Activated CD8-positive, alpha-beta T cell treated with anti-CD3 and anti-CD28 coated beads for 36 hours (primary cell): ENCODE results near the gene ASIC1. TPM values are rescaled to one million over a fixed set of nuclear protein-coding genes. Genes with fewer than 3 reads are reported as not detected.

ENCODE experiments used
- ATAC-seq: fragments of 200-7000 bp; cut with Tn5 transposase; one replicate; pipeline ENCODE4 v1.10.0; 2021; ENCODE audit warnings: mild to moderate bottlenecking, moderate library complexity
- CTCF ChIA-PET: fragments of 350-600 bp; sonication (Branson Sonifier 250); formaldehyde crosslinking; loops from one replicate; lab custom pipeline; 2021; ENCODE audit warnings: antibody characterized with exemption; lab: Charles Lee
- POLR2A ChIA-PET: fragments of 350-600 bp; sonication (Branson Sonifier 250); formaldehyde crosslinking; loops from one replicate; lab custom pipeline; 2021; ENCODE audit warnings: antibody characterized with exemption; lab: Charles Lee
- DNase-seq: peaks from one replicate; pipeline ENCODE4 v3.0.0-alpha.2; 2020
- H3K27ac Mint-ChIP-seq: one replicate; pipeline ENCODE4 v1.8.0; 2021; ENCODE audit warnings: mild to moderate bottlenecking, mixed read lengths
- H3K27me3 Mint-ChIP-seq: one replicate; pipeline ENCODE4 v1.8.0; 2021; ENCODE audit warnings: mixed read lengths
- H3K36me3 Mint-ChIP-seq: one replicate; pipeline ENCODE4 v1.8.0; 2021; ENCODE audit warnings: low read depth, mixed read lengths
- H3K4me1 Mint-ChIP-seq: one replicate; pipeline ENCODE4 v1.8.0; 2021; ENCODE audit warnings: low read depth, mixed read lengths
- H3K4me3 Mint-ChIP-seq: one replicate; pipeline ENCODE4 v1.8.0; 2021; ENCODE audit warnings: mild to moderate bottlenecking, moderate library complexity, mixed read lengths
- H3K9me3 Mint-ChIP-seq: one replicate; pipeline ENCODE4 v1.8.0; 2021; ENCODE audit warnings: mixed read lengths
- intact Hi-C: fragments of 100-400 bp; cut with micrococcal nuclease; formaldehyde crosslinking; loops from one replicate; pipeline ENCODE4 v1.10.0; 2022
- total RNA-seq, 2 experiments: library from RNA; stranded (reverse); gene quantifications; one replicate each; pipeline ENCODE4 v1.2.3, GENCODE V29; 2021
- TF ChIP-seq, protein P1 (sequence below): fragments of 200-600 bp; IDR thresholded peaks from one replicate; pipeline ENCODE4 v1.8.0; 2022; ENCODE audit warnings: antibody characterized with exemption, mild to moderate bottlenecking

Gene ASIC1
- total RNA-seq, 2 experiments from 2014 or later: 14.3 to 17.3 TPM

DNA sequence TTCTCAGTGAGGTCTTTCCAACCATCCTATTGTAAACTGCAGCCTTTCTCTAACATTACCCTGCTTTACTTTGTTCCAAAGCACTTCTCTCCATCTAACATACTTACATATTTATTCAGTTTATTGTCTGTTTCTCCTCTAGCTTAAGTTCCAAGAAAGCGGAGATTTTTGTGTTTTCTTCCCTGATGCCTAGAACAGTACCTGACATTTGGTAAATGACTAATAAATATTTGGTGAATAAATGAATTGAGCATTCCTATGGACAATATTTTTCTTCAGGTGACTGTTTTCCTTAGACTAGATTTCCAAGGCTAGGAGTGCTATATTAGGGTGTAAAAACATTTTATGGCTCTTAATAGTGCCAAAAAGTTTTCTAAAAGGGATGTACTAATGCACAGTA, 34.5 kb upstream of the ASIC1 start:
- no peak for DNase-seq
- no peak overlapping the region for H3K4me3 Mint-ChIP-seq
- H3K27me3 Mint-ChIP-seq: no peaks in the 10 kb centered on the region
- peaks cover 26% of the 10 kb centered on the region for H3K36me3 Mint-ChIP-seq
- H3K4me1 Mint-ChIP-seq: peaks cover 22% of the 10 kb centered on the region
- ChIA-PET POLR2A (no interaction called here), CTCF (interaction anchor here (4.3 kb wide), 1 partner anchor 16 kb away, joined by 22 read pairs; no protein-coding TSS in a partner anchor)
- TF ChIP-seq, protein P1, sequence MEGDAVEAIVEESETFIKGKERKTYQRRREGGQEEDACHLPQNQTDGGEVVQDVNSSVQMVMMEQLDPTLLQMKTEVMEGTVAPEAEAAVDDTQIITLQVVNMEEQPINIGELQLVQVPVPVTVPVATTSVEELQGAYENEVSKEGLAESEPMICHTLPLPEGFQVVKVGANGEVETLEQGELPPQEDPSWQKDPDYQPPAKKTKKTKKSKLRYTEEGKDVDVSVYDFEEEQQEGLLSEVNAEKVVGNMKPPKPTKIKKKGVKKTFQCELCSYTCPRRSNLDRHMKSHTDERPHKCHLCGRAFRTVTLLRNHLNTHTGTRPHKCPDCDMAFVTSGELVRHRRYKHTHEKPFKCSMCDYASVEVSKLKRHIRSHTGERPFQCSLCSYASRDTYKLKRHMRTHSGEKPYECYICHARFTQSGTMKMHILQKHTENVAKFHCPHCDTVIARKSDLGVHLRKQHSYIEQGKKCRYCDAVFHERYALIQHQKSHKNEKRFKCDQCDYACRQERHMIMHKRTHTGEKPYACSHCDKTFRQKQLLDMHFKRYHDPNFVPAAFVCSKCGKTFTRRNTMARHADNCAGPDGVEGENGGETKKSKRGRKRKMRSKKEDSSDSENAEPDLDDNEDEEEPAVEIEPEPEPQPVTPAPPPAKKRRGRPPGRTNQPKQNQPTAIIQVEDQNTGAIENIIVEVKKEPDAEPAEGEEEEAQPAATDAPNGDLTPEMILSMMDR: no peak
- peaks cover 2% of the 10 kb centered on the region for H3K9me3 Mint-ChIP-seq
- H3K27ac Mint-ChIP-seq: no peak overlapping the region
- intact Hi-C loops: no loop called here
- no peak for ATAC-seq

DNA sequence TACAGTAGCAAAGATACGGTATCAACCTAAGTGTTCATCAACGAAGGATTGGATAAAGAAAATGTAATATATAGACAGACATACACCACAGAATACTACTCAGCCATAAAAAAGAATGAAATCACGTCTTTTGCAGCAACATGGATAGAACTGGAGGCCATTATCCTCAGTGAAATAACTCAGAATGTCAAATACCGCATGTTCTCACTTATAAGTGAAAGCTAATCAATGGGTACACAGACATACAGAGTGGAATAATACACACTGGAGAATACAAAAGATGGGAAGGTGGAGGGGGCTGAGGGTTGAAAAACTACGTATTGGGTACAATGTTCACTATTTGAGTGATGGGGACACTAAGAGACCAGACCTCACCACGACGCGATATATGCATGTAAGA, 33.2 kb upstream of the ASIC1 start:
- intact Hi-C loops: no loop called here
- Mint-ChIP-seq H3K9me3 (peaks cover 2% of the 10 kb centered on the region), H3K4me1 (peaks cover 18% of the 10 kb centered on the region), H3K27ac (peak overlapping the region; percentile 97), H3K4me3 (peak overlapping the region; percentile 93), H3K27me3 (no peaks in the 10 kb centered on the region), H3K36me3 (peaks cover 23% of the 10 kb centered on the region)
- ChIA-PET POLR2A (interaction anchor here (1.0 kb wide), 1 partner anchor 35 kb away, joined by 3 read pairs; no protein-coding TSS in a partner anchor), CTCF (interaction anchor here (0.7 to 4.3 kb wide), 5 partner anchors 15 to 78 kb away, joined by 7 to 22 read pairs (median 9); no protein-coding TSS in a partner anchor)
- ATAC-seq: no peak
- TF ChIP-seq, protein P1: no peak
- DNase-seq: no peak

DNA sequence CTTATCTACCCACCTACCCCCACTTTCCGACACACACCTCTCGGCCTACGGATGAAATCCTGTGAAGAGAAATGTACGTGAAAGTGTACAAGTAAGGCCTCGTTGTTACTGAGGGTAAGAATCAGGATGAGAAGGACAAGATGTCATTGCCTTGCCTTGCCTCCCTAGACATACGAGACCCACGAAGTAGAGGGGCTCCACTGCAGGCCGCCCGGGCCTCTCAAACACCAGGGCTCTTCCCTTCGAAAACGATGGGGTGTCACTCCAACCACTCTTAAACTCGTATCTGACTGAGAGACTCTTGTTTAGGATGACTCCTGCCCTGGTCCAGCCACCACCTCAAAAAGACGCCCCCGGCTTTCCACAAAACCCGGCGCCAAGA, 32.6 kb upstream of the ASIC1 start:
- ATAC-seq: peak; percentile 28
- intact Hi-C loops: no loop called here
- H3K4me1 Mint-ChIP-seq: peaks cover 18% of the 10 kb centered on the region

DNA sequence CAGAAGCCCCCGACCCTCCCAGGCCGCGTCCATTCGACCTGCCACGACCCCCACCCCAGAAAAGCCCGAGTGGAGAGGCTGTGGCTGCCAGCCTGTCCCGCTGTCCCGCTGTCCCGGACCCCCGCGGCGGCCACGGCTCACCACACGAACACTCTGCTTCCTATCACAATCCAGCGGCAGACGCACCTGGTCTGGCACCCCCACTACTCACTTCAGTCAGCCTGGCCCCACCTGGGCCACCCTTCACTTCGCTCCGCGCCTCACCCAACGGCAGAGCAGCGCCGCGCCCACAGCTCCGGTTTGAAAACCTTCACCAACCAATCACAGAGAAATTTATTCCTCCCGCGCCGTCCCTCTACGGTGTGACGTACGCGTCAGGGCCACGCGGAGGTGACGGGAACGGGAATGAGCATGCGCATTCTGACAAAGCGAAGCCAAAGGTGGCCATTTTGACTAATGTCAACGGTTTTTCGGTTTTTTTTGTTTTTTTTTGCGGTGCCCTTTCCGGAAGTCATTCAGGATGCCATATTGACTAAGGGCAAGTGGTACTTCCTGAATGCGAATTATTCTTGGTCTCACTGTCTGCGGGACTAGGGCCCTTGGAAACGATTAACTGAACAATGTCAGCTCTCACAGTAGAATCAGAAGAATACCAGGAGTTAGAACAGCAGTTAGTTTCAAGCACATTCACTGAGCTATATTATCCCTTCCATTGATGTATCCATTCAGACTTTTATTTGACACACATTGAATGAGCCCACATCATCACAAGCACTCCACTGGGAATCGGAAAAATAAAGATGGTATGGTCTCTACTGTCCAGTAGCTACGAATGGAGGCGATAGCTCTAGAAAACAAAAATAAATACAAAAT, 32.0 kb upstream of the ASIC1 start, which contains the start of gene RACGAP1:
Gene RACGAP1 (minus strand): TSS at position 308 of the 873 bp plus-strand sequence. CDS start 8,779 bp downstream, outside the sequence.
- TF ChIP-seq, protein P1: no peak
- peaks cover 18% of the 10 kb centered on the region for H3K4me1 Mint-ChIP-seq
- ChIA-PET CTCF (interaction anchor here (0.6 to 4.3 kb wide), 7 partner anchors 14 to 491 kb away, joined by 3 to 22 read pairs (median 8); no protein-coding TSS in a partner anchor), POLR2A (interaction anchor here (0.8 to 1.7 kb wide), 8 partner anchors 8 to 87 kb away, joined by 3 to 11 read pairs (median 3); partner anchors contain the start of gene COX14)
- DNase-seq (peak; percentile 97), ATAC-seq (peak; percentile 99)
- H3K9me3 Mint-ChIP-seq: peaks cover 2% of the 10 kb centered on the region
- no peaks in the 10 kb centered on the region for H3K27me3 Mint-ChIP-seq
- peak within 1 kb of the TSS; percentile 97 for H3K27ac Mint-ChIP-seq
- intact Hi-C loops: no loop called here
- H3K36me3 Mint-ChIP-seq: peaks cover 22% of the 10 kb centered on the region
- peak within 1 kb of the TSS; percentile 93 for H3K4me3 Mint-ChIP-seq

More for the DNA sequence above, 32.6 kb upstream of the ASIC1 start:
- no peaks in the 10 kb centered on the region for H3K27me3 Mint-ChIP-seq
- H3K27ac Mint-ChIP-seq: peak overlapping the region; percentile 97
- peak overlapping the region; percentile 93 for H3K4me3 Mint-ChIP-seq
- TF ChIP-seq, protein P1: no peak
- H3K9me3 Mint-ChIP-seq: peaks cover 2% of the 10 kb centered on the region
- peak; percentile 35 for DNase-seq
- ChIA-PET CTCF (interaction anchor here (0.7 to 4.3 kb wide), 5 partner anchors 14 to 79 kb away, joined by 7 to 22 read pairs (median 9); no protein-coding TSS in a partner anchor), POLR2A (interaction anchor here (1.0 to 1.7 kb wide), 7 partner anchors 9 to 87 kb away, joined by 3 to 11 read pairs (median 3); partner anchors contain the start of gene COX14)
- H3K36me3 Mint-ChIP-seq: peaks cover 22% of the 10 kb centered on the region
